C4-2B (cell line): ENCODE measurements around the gene TRAPPC3.

Source experiments
- H3K27ac ChIP-seq: fragments of 450-650 bp; 2 replicates; pipeline ENCODE4 v1.5.1; 2017
- CTCF ChIP-seq: fragments of 450-650 bp; conservative IDR thresholded peaks from 2 replicates; pipeline ENCODE4 v1.5.1; 2017; ENCODE audit warnings: mild to moderate bottlenecking
- ZFX ChIP-seq: fragments of 450-650 bp; IDR thresholded peaks from 2 replicates; pipeline ENCODE4 v1.6.1; 2017

TRAPPC3 gene

GRCh38 chr1:36123356-36123755 is 25.9 kb downstream of the TRAPPC3 start:
- no peak overlapping the region for H3K27ac ChIP-seq
- no peak for TF ChIP-seq CTCF
- no peak for TF ChIP-seq ZFX

- H3K27ac ChIP-seq: no peak overlapping the region
- TF ChIP-seq CTCF: no peak
- TF ChIP-seq ZFX: no peak
Observed at GRCh38 chr1:36122062-36123030, 26.9 kb downstream of the TRAPPC3 start.

- TF ChIP-seq ZFX (no peak), CTCF (no peak)
- H3K27ac ChIP-seq: no peak overlapping the region
Observed at GRCh38 chr1:36119456-36119855, 29.8 kb downstream of the TRAPPC3 start.

GRCh38 chr1:36118447-36119204 is 30.7 kb downstream of the TRAPPC3 start:
- no peak overlapping the region for H3K27ac ChIP-seq
- TF ChIP-seq ZFX (no peak), CTCF (no peak)

- no peak for TF ChIP-seq CTCF
- no peak overlapping the region for H3K27ac ChIP-seq
Observed at GRCh38 chr1:36116901-36117300, 32.4 kb downstream of the TRAPPC3 start.

GRCh38 chr1:36115931-36116330 is 33.4 kb downstream of the TRAPPC3 start:
- no peak overlapping the region for H3K27ac ChIP-seq

More at GRCh38 chr1:36115931-36116330, 33.4 kb downstream of the TRAPPC3 start:
- TF ChIP-seq ZFX (no peak), CTCF (no peak)
